Measurements from ENCODE around the gene MRPL32. TPM values are rescaled to one million over a fixed set of nuclear protein-coding genes. Genes with fewer than 3 reads are reported as not detected.

Gene MRPL32
- total and polyA plus RNA-seq, 2 of the 13 experiments (the other 11 are each of a cell fraction or from before 2014, with no cell fraction given): 39.0 to 81.2 TPM

GRCh38 chr7:42931834-42932651 is at the start of gene MRPL32, which contains the start of gene PSMA2 (continued):
- TF ChIP-seq HCFC1 (IDR thresholded peaks at IDR 0.05; ENCODE audit: low read depth, low read length) (peak; percentile 92), ELF1 (CRISPR knock-in tag; IDR thresholded peaks at IDR 0.05) (peak; percentile 67), NFYC (CRISPR knock-in tag; IDR thresholded peaks at IDR 0.05) (peak; percentile 91), EED (CRISPR knock-in tag; IDR thresholded peaks at IDR 0.05) (peak; percentile 89), SOX6 (IDR thresholded peaks at IDR 0.05) (no peak), SOX6 (CRISPR knock-in tag; IDR thresholded peaks at IDR 0.05) (peak; percentile 49), ATF1 (CRISPR knock-in tag; IDR thresholded peaks at IDR 0.05) (no peak), ETV5 (CRISPR knock-in tag; IDR thresholded peaks at IDR 0.05; ENCODE audit: borderline replicate concordance) (no peak), TFDP2 (CRISPR knock-in tag; IDR thresholded peaks at IDR 0.05) (0 out of 2 replicates have a peak, but pooled peaks have one; percentile 19), ZNF543 (CRISPR knock-in tag; IDR thresholded peaks at IDR 0.05) (peak; percentile 41; the same call in 1 of the 2 replicates), SPEN (CRISPR knock-in tag; IDR thresholded peaks at IDR 0.05; ENCODE audit: low read depth) (peak; percentile 49; the same call in 1 of the 2 replicates), KDM3A (CRISPR knock-in tag; IDR thresholded peaks at IDR 0.05; ENCODE audit: low read depth) (no peak), ZNF24 (IDR thresholded peaks at IDR 0.05) (no peak), TAF1 (CRISPR knock-in tag; IDR thresholded peaks at IDR 0.05) (peak; percentile 98), ZNF33A (CRISPR knock-in tag; IDR thresholded peaks at IDR 0.05; ENCODE audit: borderline replicate concordance) (no peak; the same call in 1 of the 2 replicates), ZNF329 (CRISPR knock-in tag; IDR thresholded peaks at IDR 0.05; ENCODE audit: low read depth) (0 out of 2 replicates have a peak, but pooled peaks have one; percentile 63), MYC (CRISPR knock-in tag; IDR thresholded peaks at IDR 0.05; ENCODE audit: borderline replicate concordance) (peak; percentile 77; the same call in 1 of the 2 replicates), ZMAT5 (CRISPR knock-in tag; IDR thresholded peaks at IDR 0.05; ENCODE audit: borderline replicate concordance, low read depth) (no peak), ZBTB42 (CRISPR knock-in tag; IDR thresholded peaks at IDR 0.05) (peak; percentile 55; the same call in 1 of the 2 replicates), ARNT (IDR thresholded peaks at IDR 0.05) (no peak), ZNF850 (CRISPR knock-in tag; conservative IDR thresholded peaks at IDR 0.05) (no peak), ATF4 (CRISPR knock-in tag; IDR thresholded peaks at IDR 0.05) (peak in 1 of 2 experiments; percentile 34; a peak in 1 of 4 replicates), RBFOX2 (IDR thresholded peaks at IDR 0.05; ENCODE audit: low read depth, low read length) (peak; percentile 83), SIX4 (CRISPR knock-in tag; IDR thresholded peaks at IDR 0.05) (no peak), ZSCAN22 (CRISPR knock-in tag; IDR thresholded peaks at IDR 0.05) (no peak), ZNF800 (CRISPR knock-in tag; IDR thresholded peaks at IDR 0.05) (no peak), ZNF10 (CRISPR knock-in tag; IDR thresholded peaks at IDR 0.05; ENCODE audit: borderline replicate concordance, low read depth) (no peak), ZNF343 (CRISPR knock-in tag; IDR thresholded peaks at IDR 0.05) (no peak), ZNF3 (CRISPR knock-in tag; IDR thresholded peaks at IDR 0.05) (no peak)
